GM10847 (cell line): ENCODE results near the gene THOC2.

ENCODE experiments used
- POLR2A ChIP-seq: IDR thresholded peaks from 2 replicates; pipeline ENCODE4 v1.6.1; 2011; ENCODE audit not compliant: insufficient read length; ENCODE audit errors: extremely low read depth

The THOC2 gene

GRCh38 chrX:123688524-123688923 lies 44.3 kb downstream of the THOC2 start:
- TF ChIP-seq POLR2A, result no peak

DNA sequence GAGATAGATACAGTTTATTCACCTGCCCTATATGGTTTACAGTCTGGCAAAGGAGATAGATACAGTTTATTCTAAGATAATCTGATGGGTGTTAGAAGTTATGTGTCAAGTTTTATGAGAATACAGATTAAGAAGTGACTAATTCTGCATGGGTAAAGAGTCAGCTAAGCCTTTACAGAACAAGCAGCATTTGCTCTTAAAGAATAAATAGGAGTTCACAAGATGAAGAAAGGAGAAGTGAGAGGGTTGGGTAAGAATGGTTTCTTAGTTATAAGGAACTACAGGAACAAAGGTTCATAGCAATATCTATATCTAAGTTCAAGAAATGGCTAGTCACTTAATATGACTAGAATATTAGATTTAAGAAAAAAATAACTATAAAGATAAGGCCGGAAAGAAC lies 47.6 kb downstream of the THOC2 start:
- TF ChIP-seq POLR2A, result no peak

- no peak for TF ChIP-seq POLR2A
These were observed 50.7 kb downstream of the THOC2 start for GRCh38 chrX:123682186-123682585.

GRCh38 chrX:123675154-123675553 lies 57.7 kb downstream of the THOC2 start:
- TF ChIP-seq POLR2A, result no peak

GRCh38 chrX:123673813-123674212 lies 59.0 kb downstream of the THOC2 start:
- TF ChIP-seq POLR2A, result no peak

- no peak for TF ChIP-seq POLR2A
These were observed 67.7 kb downstream of the THOC2 start for GRCh38 chrX:123665197-123665596.

DNA sequence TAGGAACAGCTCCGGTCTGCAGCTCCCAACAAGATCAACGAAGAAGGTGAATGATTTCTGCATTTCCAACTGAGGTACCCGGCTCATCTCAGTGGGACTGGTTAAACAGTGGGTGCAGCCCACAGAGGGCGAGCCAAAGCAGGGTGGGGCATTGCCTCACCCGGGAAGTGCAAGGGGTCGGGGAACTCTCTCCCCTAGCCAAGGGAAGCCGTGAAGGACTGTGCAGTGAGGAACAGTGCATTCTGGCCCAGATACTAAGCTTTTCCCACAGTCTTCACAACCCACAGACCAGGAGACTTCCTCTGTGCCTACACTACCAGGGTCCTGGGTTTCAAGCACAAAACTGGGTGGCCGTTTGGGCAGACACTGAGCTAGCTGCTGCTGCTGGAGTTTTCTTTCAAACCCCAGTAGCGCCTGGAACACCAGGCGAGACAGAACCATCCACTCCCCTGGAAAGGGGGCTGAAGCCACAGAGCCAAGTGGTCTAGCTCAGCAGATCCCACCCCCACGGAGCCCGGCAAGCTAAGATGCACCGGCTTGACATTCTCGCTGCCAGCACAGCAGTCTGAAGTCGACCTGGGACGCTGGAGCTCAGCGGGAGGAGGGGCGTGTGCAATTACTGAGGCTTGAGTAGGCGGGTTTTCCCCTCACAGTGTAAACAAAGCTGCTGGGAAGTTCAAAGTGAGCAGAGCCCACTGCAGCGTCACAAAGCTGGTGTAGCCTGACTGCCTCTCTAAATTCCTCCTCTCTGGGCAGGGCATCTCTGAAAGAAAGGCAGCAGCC lies 84.6 kb downstream of the THOC2 start:
- no peak for TF ChIP-seq POLR2A

DNA sequence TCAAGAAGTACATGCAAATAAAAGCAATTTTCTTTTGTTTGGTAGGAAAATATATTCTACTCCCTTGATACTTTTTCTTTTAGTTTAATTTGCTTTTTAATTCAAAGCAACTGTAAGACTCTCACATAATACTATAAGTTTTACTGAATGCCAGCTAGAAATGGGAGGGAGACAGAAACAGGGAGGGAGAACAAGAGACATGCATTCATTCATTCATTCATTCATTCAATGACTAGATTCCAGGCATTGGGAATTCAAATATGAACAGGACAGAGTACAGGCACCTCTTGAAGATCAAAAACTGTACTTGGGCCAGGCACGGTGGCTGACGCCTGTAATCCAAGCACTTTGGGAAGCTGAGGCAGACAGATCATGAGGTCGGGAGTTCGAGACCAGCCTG lies 85.6 kb downstream of the THOC2 start:
- no peak for TF ChIP-seq POLR2A

GRCh38 chrX:123629502-123629901 lies 103.3 kb downstream of the THOC2 start:
- no peak for TF ChIP-seq POLR2A

GRCh38 chrX:123626962-123627361 lies 105.9 kb downstream of the THOC2 start:
- no peak for TF ChIP-seq POLR2A

DNA sequence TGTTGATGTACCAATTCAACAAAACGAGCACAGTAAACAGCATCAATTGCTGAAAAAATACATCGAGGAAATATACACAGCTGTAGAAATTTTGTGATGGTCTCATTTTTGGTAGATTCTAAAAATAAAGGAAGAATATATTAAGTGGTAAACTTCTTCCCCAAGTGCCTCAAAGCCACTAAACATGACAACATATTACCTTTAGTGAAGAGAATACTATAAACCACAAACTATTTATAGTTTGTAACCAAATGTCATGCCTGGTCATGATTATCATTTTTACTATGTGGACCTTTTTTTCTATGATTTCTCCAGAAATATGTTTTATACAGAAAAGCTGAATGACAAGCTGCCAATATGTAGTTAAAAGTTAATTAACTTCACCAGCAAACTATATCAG lies 106.9 kb downstream of the THOC2 start:
- no peak for TF ChIP-seq POLR2A

GRCh38 chrX:123625477-123625876 lies 107.4 kb downstream of the THOC2 start:
- no peak for TF ChIP-seq POLR2A

DNA sequence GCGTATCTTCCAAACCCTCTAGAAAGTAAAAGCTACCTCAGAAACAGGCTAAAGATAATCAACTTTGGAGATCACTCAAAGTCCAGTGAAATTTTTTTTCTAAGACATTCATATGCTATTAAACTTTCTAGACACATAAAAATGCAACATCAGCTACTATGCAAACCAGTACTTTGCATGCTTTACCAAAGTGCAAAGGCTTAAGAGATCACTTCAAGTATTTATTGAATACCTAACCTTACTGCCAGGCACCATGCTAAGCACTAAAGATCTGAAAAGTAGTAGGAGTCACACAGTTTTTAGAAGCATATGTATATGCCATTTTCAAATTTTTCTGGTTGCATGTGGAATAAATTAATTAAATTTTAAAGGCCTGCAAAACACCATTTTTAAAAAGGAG lies 115.8 kb downstream of the THOC2 start:
- no peak for TF ChIP-seq POLR2A

GRCh38 chrX:123610915-123611314 lies 121.9 kb downstream of the THOC2 start:
- no peak for TF ChIP-seq POLR2A

DNA sequence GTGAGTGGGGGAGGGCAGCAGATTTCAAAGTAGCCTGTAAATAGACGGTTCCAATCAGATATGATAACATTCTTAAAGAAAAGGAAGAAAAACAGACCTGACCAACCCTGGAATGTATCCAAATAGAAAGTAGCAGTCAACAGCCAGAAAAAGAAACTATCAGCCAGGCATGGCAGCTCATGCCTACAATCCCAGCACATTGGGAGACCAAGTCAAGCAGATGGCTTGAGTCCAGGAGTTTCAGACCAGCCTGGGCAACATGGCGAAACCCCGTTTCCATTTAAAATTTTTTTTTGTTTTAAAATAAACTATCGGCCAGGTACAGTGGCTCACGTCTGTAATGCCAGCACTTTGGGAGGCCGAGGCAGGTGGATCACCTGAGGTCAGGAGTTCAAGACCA lies 125.0 kb downstream of the THOC2 start:
- no peak for TF ChIP-seq POLR2A

DNA sequence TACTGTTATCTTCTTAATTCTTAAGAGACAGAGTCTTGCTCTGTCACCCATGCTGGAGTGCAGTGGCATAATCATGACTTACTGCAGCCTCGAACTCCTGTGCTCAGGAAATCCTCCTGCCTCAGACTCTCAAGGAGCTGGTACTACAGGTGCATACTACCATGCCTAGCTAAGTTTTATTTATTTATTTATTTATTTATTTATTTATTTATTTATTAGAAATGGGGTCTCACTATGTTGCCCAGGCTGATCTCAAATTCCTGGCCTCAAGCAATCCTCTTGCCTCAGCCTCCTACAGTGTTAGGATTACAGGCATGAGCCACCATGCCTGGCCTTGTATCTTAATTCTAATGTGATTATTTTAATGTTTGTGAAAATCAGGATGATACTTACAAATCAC lies 125.6 kb downstream of the THOC2 start:
- no peak for TF ChIP-seq POLR2A

DNA sequence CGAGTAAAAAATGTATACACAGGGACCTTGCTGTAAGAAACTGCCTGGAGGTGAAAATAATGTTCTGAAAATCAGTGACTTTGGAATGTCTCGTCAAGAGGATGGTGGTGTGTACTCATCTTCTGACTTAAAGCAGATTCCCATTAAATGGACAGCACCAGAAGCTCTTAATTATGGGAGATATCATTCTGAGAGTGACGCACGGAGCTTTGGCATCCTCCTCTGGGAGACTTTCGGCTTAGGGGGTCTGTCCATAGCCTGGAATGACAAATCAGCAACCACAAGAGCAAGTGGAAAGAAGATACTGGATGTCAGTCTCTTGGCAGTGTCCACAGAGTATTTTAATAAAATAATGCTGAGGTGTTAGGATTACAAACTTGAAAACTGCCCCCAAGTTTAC lies 129.4 kb downstream of the THOC2 start:
- TF ChIP-seq POLR2A, result no peak
